Astrocyte (in vitro differentiated cells and primary cell): ENCODE results near the gene ATP11A.

Experiments used
- CTCF ChIP-seq: IDR thresholded peaks from 2 replicates; pipeline ENCODE4 v1.5.1; 2011; ENCODE audit warnings: low read depth, mild to moderate bottlenecking, inconsistent platforms, low read length, moderate library complexity; ENCODE audit not compliant: insufficient read depth
- EZH2 ChIP-seq: IDR thresholded peaks from 2 replicates; pipeline ENCODE4 v1.6.1; 2012; ENCODE audit warnings: mild to moderate bottlenecking, low read length, inconsistent platforms; ENCODE audit not compliant: insufficient read depth

- TF ChIP-seq CTCF (no peak), EZH2 (no peak)
These were observed 88.0 kb downstream of the ATP11A start for GRCh38 chr13:112777637-112778406.
